GM19328 (cell line): ENCODE data around the gene CPLX3.

Experiments
- ATAC-seq: cut with Tn5 transposase; IDR thresholded peaks from one replicate; pipeline ENCODE4 v1.9.1; 2021; ENCODE audit warnings: mild to moderate bottlenecking, moderate library complexity; ENCODE audit not compliant: unreplicated experiment

The CPLX3 gene

GRCh38 chr15:74825866-74826265 lies 561 bp upstream of the CPLX3 start:
- no peak for ATAC-seq

- no peak for ATAC-seq
These were observed 494 bp downstream of the CPLX3 start for GRCh38 chr15:74826921-74827320.

DNA sequence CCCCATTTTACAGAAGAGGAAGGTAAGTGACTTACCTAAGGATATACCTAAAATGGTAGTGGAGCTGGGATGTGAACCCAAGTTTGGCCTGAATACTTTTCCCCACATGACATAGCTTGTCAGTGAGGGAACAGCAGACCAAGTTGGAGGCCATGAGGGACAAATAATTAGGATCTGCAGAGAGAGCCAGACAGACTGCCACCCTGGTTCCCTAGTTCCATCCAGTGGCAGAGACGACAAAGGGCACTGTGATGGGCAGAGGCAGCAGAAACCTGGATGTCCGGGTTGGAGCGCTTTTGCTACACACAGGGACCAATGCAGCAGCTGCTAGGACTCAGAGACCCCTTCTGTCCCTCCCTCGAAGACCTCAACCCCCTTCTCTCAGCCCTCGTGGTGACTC lies 1.2 kb downstream of the CPLX3 start:
- no peak for ATAC-seq

GRCh38 chr15:74828835-74829234 lies 2.4 kb downstream of the CPLX3 start:
- no peak for ATAC-seq

GRCh38 chr15:74829486-74829885 lies 3.1 kb downstream of the CPLX3 start:
- ATAC-seq = no peak

- ATAC-seq = no peak
These were observed 3.6 kb downstream of the CPLX3 start for GRCh38 chr15:74829991-74830390.

GRCh38 chr15:74830868-74831267 lies 4.4 kb downstream of the CPLX3 start:
- no peak for ATAC-seq

GRCh38 chr15:74831813-74832495 lies 5.5 kb downstream of the CPLX3 start:
- no peak for ATAC-seq

- no peak for ATAC-seq
These were observed 6.4 kb downstream of the CPLX3 start for GRCh38 chr15:74832826-74833225.

DNA sequence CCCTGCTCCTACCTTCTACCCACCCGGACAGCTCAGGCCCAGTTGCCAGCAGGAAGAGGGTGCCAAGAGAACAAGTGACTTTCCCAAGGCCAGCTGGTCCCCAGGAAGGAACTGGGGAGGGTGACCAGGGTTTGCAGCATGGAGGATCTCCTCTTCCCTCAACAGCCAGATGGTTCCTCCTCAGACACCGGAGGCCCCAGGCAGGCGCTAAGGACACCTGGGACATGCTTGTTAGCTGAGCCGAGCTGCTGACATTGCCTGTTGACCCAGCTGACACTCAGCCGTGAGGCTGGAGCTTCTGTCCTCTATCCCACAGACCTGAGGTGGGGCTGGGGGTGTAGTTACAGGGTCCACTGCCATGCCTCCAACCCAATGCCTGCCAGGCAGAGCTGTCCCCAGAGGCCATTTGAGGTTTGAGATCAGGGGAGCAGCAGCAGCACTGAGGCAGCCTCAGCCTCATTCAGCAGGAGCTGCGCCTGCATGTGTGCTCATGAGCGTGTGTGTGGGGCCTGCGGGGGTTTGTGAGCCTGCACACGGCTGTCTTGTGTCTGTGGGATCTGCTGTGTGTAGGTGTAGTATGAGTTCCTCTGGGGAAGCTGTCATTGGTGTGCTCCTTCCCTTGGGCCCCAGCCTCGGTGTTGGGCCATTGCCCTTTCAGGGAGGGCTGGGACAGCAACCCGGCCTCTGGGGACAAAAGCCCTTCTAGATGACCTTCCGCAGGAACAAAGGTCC lies 7.1 kb downstream of the CPLX3 start:
- no peak for ATAC-seq

GRCh38 chr15:74835312-74835823 lies 8.9 kb downstream of the CPLX3 start:
- no peak for ATAC-seq

DNA sequence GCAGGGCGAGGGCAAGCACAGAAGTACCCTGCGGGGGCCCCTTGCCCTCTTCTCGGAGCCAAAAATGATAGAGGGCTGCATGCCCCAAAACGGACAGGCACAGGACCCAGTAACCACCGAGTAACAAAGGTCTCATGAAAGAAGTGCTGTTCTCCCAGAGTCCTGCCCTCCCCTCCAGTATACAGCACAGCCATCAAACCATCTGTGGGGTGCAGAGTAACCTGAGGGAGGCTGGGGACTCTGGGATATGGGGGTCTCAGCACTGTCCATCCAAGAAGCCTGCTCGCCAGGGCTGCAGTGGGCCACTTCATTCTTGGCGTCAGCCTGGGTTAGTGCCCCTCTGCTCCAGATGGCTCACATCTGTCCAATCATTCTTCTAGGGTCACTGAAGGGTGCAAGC lies 10.4 kb downstream of the CPLX3 start:
- ATAC-seq = no peak

DNA sequence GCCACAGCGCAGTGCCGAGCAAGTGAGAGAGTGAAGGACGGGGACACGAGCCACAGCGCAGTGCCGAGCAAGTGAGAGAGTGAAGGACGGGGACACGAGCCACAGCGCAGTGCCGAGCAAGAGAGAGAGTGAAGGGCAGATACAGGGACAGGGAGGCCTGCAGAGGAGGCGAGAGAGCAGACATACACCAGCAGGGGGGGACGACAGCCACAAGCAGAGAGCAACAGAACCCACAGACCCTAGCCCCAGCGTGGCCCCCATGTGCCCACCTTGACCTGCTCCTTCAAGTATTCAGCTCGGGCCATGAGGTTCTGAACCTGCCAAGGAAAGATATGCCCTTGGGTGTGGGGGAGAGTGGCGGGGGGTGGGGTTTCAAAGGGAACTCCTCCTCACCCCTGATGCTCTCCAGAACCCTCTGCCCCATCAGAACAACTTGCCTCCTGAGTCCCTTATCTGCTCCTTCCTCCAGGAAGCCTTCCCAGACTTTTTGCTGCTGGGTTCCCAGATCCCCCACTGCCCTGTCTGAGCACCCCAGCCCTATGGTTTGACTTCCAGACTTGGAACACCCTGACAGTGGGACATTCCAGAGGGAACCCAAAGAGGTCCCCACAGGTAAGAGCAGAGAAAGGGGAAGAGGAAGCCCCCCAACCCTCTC lies 11.2 kb downstream of the CPLX3 start:
- no peak for ATAC-seq

DNA sequence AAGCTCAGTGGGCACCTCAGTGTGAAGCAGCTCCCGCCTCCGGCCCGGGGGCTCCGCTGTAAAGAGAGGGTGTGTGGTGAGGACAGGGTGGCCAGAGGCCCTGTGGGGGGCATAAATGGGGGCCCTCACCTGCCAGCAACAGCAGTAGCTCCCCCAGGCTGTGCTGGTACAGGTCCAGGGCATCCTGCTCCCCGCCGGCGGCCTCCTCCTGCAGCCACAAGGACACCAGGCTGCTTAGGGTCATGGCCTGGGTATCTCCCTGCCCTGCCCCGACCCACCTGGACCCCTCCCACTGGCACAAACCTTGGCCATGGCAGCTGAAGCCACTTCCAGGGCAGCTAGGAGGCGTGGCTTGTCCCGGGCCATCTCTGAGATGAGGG lies 11.7 kb downstream of the CPLX3 start:
- no peak for ATAC-seq

GRCh38 chr15:74838746-74839525 lies 12.5 kb downstream of the CPLX3 start:
- no peak for ATAC-seq

DNA sequence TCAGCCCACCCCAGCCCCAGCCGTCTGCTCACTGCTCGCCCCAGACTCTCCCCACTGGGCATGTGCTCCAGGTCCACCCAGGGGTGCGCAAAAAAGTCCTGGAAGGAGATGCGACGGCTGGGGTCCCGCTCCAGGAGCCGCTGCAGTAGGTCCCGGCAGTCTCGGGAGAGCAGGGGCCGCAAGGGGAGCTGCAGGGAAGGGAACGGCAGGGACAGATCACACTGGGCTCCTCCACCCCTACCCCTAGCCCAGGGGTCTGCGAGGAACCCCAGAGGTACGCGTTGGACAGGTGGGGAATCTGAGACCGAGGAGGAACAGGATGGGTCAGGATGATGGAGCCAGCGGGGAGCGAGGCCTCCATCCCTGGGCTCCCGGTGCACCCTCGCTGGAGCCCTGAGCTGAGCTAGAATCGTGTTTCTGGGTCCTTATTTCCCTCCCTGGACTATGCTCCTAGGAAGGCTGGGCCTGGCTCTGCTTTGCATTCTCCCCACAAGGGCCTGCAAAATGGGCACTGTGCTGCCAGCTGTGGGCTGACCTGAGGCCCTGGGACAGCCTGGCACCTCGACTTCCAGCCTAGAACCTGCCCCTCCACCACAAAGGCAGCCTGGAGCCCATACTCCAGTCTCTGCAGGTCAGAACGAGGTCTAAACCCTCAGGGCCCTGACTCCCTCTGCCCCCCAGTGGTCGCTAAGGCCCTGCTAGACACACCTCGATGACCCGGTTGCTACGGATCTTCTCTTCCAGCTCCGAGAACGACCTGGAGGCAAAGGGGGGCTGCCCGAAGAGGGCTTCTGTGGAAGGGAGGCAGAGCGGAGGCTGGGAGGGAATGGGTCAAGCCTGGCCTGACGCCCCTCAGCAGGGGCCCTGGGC lies 13.3 kb downstream of the CPLX3 start:
- no peak for ATAC-seq

DNA sequence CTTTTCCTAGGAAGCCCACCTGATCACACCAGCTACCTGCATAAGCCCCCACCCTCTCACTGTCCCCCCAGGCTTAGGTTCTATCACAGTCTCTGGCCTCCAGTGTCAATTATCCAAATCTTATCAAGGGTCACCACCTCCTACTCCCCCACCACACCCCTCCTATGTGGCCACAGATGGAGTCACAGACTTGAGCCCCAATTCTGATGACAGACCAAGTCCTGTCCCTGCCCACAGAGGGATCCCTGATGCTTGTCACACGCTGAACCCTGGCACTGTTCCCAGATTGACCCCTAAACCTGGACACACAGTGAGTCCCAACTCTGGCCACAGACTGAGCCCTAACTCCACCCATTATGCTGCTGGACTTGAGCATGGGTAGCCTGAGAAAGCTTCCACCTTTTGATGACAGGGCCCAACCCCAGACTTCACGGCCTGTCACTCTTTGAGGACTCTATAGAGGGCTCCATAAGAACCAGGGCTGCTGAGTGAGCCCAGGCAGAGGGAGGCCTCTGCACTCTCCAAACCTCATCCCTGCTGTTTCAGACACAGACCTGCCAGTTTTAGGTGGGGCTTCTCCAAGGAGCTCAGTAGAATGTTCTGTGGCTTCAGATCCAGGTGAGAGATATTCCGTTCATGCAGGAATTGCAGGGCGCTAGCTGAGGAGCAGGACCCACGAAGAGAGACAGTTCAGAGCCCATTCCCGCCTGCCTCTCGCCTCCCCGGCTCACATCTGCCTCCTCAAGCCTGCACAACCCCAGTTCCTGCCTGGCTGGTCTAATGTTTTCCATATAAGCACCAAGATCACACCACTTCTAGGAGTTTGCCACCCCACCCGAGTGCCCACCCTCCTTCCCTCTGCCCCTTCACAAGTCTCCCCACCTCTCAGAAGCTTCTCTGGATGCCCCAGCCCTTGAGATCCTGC lies 14.7 kb downstream of the CPLX3 start:
- ATAC-seq = no peak

GRCh38 chr15:74841891-74842373 lies 15.5 kb downstream of the CPLX3 start:
- no peak for ATAC-seq
